Measurements from ENCODE around the gene ZMYND8. TPM values are rescaled to one million over a fixed set of nuclear protein-coding genes. Genes with fewer than 3 reads are reported as not detected.

ZMYND8 gene
- total and polyA plus RNA-seq, 2 of the 4 experiments (the other 2 are of a cell fraction) = 24.0 to 28.2 TPM

DNA sequence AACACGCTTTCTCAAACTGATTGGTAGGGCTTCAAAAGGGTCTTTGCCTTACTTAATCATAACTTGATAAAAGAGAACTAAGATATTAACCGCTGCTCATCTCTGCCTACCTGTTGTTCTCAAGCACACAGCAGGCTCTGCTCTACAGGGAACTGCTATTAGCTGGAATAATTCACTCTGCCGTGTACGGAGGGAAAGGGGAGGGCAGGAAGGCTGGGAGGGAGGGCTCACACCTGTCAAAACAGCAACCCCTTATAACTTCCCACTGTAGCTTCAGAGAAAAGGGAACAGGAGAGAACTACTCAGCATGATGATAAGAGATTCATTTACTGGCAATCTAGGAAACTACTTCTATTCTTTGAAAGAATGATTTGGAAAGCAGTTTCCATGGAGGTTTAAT, 75.1 kb downstream of the ZMYND8 start:
- no CpG with 5 or more reads among the region's 4 CpGs for WGBS, 2 experiments (ENCODE audit: extremely low coverage in 2 of 2, insufficient read length in 1 of 2)
- H3K9ac ChIP-seq (ENCODE audit: low read depth, low read length) = no peak overlapping the region
- no peak overlapping the region for H4K8ac ChIP-seq (ENCODE audit: low read depth in 2 of 2, low read length in 2 of 2)
- no peaks in the 10 kb centered on the region for H3K27me3 ChIP-seq (ENCODE audit: control insufficient read depth, insufficient read depth, low read length)
- H2BK15ac ChIP-seq (ENCODE audit: low read depth, low read length) = no peak overlapping the region
- dilution Hi-C loops (cut with HindIII; ENCODE audit: low sequenced_read_pairs, unreplicated experiment) (no loop called here), in situ Hi-C loops (cut with MboI; ENCODE audit: low sequenced_read_pairs) (no loop called here), intact Hi-C loops (cut with micrococcal nuclease) (no loop called here)
- ATAC-seq (ENCODE audit: low read depth) = no peak
- H2BK5ac ChIP-seq (ENCODE audit: low read depth, low read length, poor library complexity, severe bottlenecking) = no peak overlapping the region
- no peak for TF ChIP-seq FOS (IDR thresholded peaks at IDR 0.05; ENCODE audit: low read depth, low read length)
- H2AK9ac ChIP-seq (replicated peaks; ENCODE audit: low read depth, low read length, poor library complexity) = no peak overlapping the region
- no peak overlapping the region for H3K4ac ChIP-seq (ENCODE audit: low read depth, low read length)
- H3K79me1 ChIP-seq (ENCODE audit: low read depth in 1 of 2, low read length in 2 of 2) = peaks cover 2 to 38% of the 10 kb centered on the region in 2 experiments; a peak in 3 of 4 replicates
- peaks cover 28% of the 10 kb centered on the region for H3K36me3 ChIP-seq (ENCODE audit: control insufficient read depth, insufficient read depth, low read length)
- no peak overlapping the region for H4K91ac ChIP-seq (ENCODE audit: insufficient read depth, low read depth, low read length)
- H3K56ac ChIP-seq (ENCODE audit: extremely low read depth, insufficient read depth, low read length) = no peak overlapping the region
- no peak overlapping the region for H3K4me3 ChIP-seq (ENCODE audit: insufficient read depth, low read depth, low read length)
- no peak for DNase-seq
- no peak overlapping the region for H4K5ac ChIP-seq (ENCODE audit: low read depth, low read length)
- no peak overlapping the region for H2BK20ac ChIP-seq (ENCODE audit: low read depth, low read length)
- peaks cover 4% of the 10 kb centered on the region; the same call in 1 of the 2 replicates for H4K20me1 ChIP-seq (ENCODE audit: insufficient read depth, low read length)
- no peak overlapping the region for H2AFZ ChIP-seq (replicated peaks; ENCODE audit: low read length, poor library complexity)
- H3K9me1 ChIP-seq (ENCODE audit: insufficient read depth, low read length) = peaks cover 12% of the 10 kb centered on the region
- no peak overlapping the region for H3K27ac ChIP-seq (ENCODE audit: insufficient read depth, low read length)
- POLR2A ChIA-PET (ENCODE audit: unreplicated experiment) = no interaction called here
- H2AK5ac ChIP-seq (ENCODE audit: low read depth, low read length) = no peak overlapping the region
- no TSS peak for BruUV-seq (replicated peaks)
- CTCF ChIA-PET = no interaction called here
- no peak overlapping the region for H3K14ac ChIP-seq (replicated peaks; ENCODE audit: low read depth, low read length)
- H3K4me2 ChIP-seq (ENCODE audit: low read depth, low read length) = no peak overlapping the region
- H3K4me1 ChIP-seq (ENCODE audit: control insufficient read depth, insufficient read depth, low read length) = peaks cover 13% of the 10 kb centered on the region
- no peak overlapping the region for H3K23ac ChIP-seq (ENCODE audit: low read depth, low read length)
- H3K18ac ChIP-seq (ENCODE audit: low read depth, low read length) = no peak overlapping the region
- H2BK120ac ChIP-seq (ENCODE audit: low read depth, low read length) = no peak overlapping the region
- H3K9me3 ChIP-seq (ENCODE audit: control insufficient read depth, insufficient read depth, low read length) = no peaks in the 10 kb centered on the region

Measured in IMR-90 (cell line).